ENCODE results near the gene PLA2G4C.

PLA2G4C gene

GRCh38 chr19:48110350-48110966, at the start of gene PLA2G4C:
PLA2G4C (minus strand) TSS chr19:48110817; CDS start chr19:48106529, 4,288 bp downstream.
- peak within 1 kb of the TSS; percentile 81 to 87 (median 85) for H3K9ac ChIP-seq (ENCODE audit: low read length in 5 of 5)
- no peaks in the 10 kb centered on the region for H3K9me3 ChIP-seq (ENCODE audit: control insufficient read depth in 5 of 5, low read length in 5 of 5)
- H3K4me1 ChIP-seq (ENCODE audit: control insufficient read depth in 5 of 5, insufficient read depth in 5 of 5, low read length in 5 of 5): peaks cover 3 to 21% (median 17%) of the 10 kb centered on the region in 5 donors
- H3K4me3 ChIP-seq (ENCODE audit: low read depth in 1 of 5, low read length in 5 of 5): peak within 1 kb of the TSS; percentile 73 to 84 (median 79)
- peaks cover 0 to 3% (median 0%) of the 10 kb centered on the region in 5 donors for H3K36me3 ChIP-seq (ENCODE audit: control insufficient read depth in 5 of 5, insufficient read depth in 5 of 5, low read length in 5 of 5)
- peak within 1 kb of the TSS; percentile 96 for H3K27ac ChIP-seq (ENCODE audit: low read depth, low read length)
- no peaks in the 10 kb centered on the region for H3K27me3 ChIP-seq (ENCODE audit: control insufficient read depth in 5 of 5, insufficient read depth in 4 of 5, low read length in 5 of 5)

GRCh38 chr19:48158210-48158790, 47.7 kb upstream of the PLA2G4C start:
- H3K9ac ChIP-seq (ENCODE audit: low read length in 5 of 5): no peak overlapping the region
- peaks cover 0 to 29% (median 18%) of the 10 kb centered on the region in 5 donors for H3K36me3 ChIP-seq (ENCODE audit: control insufficient read depth in 5 of 5, insufficient read depth in 5 of 5, low read length in 5 of 5)
- no peaks in the 10 kb centered on the region for H3K27me3 ChIP-seq (ENCODE audit: control insufficient read depth in 5 of 5, insufficient read depth in 4 of 5, low read length in 5 of 5)
- peaks cover 0 to 4% (median 0%) of the 10 kb centered on the region in 5 donors for H3K4me1 ChIP-seq (ENCODE audit: control insufficient read depth in 5 of 5, insufficient read depth in 5 of 5, low read length in 5 of 5)
- no peak overlapping the region for H3K27ac ChIP-seq (ENCODE audit: low read depth, low read length)
- H3K4me3 ChIP-seq (ENCODE audit: low read depth in 1 of 5, low read length in 5 of 5): no peak overlapping the region
- H3K9me3 ChIP-seq (ENCODE audit: control insufficient read depth in 5 of 5, low read length in 5 of 5): no peaks in the 10 kb centered on the region

- Histone ChIP-seq H3K9ac (ENCODE audit: low read length in 5 of 5) (no peak overlapping the region), H3K36me3 (ENCODE audit: control insufficient read depth in 5 of 5, insufficient read depth in 5 of 5, low read length in 5 of 5) (peaks cover 0 to 32% (median 13%) of the 10 kb centered on the region in 5 donors), H3K4me1 (ENCODE audit: control insufficient read depth in 5 of 5, insufficient read depth in 5 of 5, low read length in 5 of 5) (peaks cover 0 to 4% (median 0%) of the 10 kb centered on the region in 5 donors), H3K4me3 (ENCODE audit: low read depth in 1 of 5, low read length in 5 of 5) (no peak overlapping the region), H3K27me3 (ENCODE audit: control insufficient read depth in 5 of 5, insufficient read depth in 4 of 5, low read length in 5 of 5) (no peaks in the 10 kb centered on the region), H3K27ac (ENCODE audit: low read depth, low read length) (no peak overlapping the region), H3K9me3 (ENCODE audit: control insufficient read depth in 5 of 5, low read length in 5 of 5) (no peaks in the 10 kb centered on the region)
Measured at GRCh38 chr19:48154003-48154402, 43.4 kb upstream of the PLA2G4C start.

GRCh38 chr19:48152551-48152950, 41.9 kb upstream of the PLA2G4C start:
- no peak overlapping the region for H3K9ac ChIP-seq (ENCODE audit: low read length in 5 of 5)
- peaks cover 0 to 25% (median 10%) of the 10 kb centered on the region in 5 donors for H3K36me3 ChIP-seq (ENCODE audit: control insufficient read depth in 5 of 5, insufficient read depth in 5 of 5, low read length in 5 of 5)
- no peaks in the 10 kb centered on the region for H3K27me3 ChIP-seq (ENCODE audit: control insufficient read depth in 5 of 5, insufficient read depth in 4 of 5, low read length in 5 of 5)
- H3K27ac ChIP-seq (ENCODE audit: low read depth, low read length): no peak overlapping the region
- H3K4me1 ChIP-seq (ENCODE audit: control insufficient read depth in 5 of 5, insufficient read depth in 5 of 5, low read length in 5 of 5): peaks cover 0 to 4% (median 0%) of the 10 kb centered on the region in 5 donors
- H3K9me3 ChIP-seq (ENCODE audit: control insufficient read depth in 5 of 5, low read length in 5 of 5): no peaks in the 10 kb centered on the region
- no peak overlapping the region for H3K4me3 ChIP-seq (ENCODE audit: low read depth in 1 of 5, low read length in 5 of 5)

- H3K27me3 ChIP-seq (ENCODE audit: control insufficient read depth in 5 of 5, insufficient read depth in 4 of 5, low read length in 5 of 5): no peaks in the 10 kb centered on the region
- no peak overlapping the region for H3K4me3 ChIP-seq (ENCODE audit: low read depth in 1 of 5, low read length in 5 of 5)
- H3K27ac ChIP-seq (ENCODE audit: low read depth, low read length): no peak overlapping the region
- H3K4me1 ChIP-seq (ENCODE audit: control insufficient read depth in 5 of 5, insufficient read depth in 5 of 5, low read length in 5 of 5): peaks cover 0 to 6% (median 0%) of the 10 kb centered on the region in 5 donors
- no peaks in the 10 kb centered on the region for H3K9me3 ChIP-seq (ENCODE audit: control insufficient read depth in 5 of 5, low read length in 5 of 5)
- H3K36me3 ChIP-seq (ENCODE audit: control insufficient read depth in 5 of 5, insufficient read depth in 5 of 5, low read length in 5 of 5): peaks cover 0 to 23% (median 9%) of the 10 kb centered on the region in 5 donors
- no peak overlapping the region for H3K9ac ChIP-seq (ENCODE audit: low read length in 5 of 5)
Measured at GRCh38 chr19:48149430-48149829, 38.8 kb upstream of the PLA2G4C start.

- Histone ChIP-seq H3K4me3 (ENCODE audit: low read depth in 1 of 5, low read length in 5 of 5) (no peak overlapping the region), H3K9ac (ENCODE audit: low read length in 5 of 5) (no peak overlapping the region), H3K27ac (ENCODE audit: low read depth, low read length) (no peak overlapping the region), H3K27me3 (ENCODE audit: control insufficient read depth in 5 of 5, insufficient read depth in 4 of 5, low read length in 5 of 5) (no peaks in the 10 kb centered on the region), H3K36me3 (ENCODE audit: control insufficient read depth in 5 of 5, insufficient read depth in 5 of 5, low read length in 5 of 5) (peaks cover 0 to 23% (median 9%) of the 10 kb centered on the region in 5 donors), H3K9me3 (ENCODE audit: control insufficient read depth in 5 of 5, low read length in 5 of 5) (no peaks in the 10 kb centered on the region), H3K4me1 (ENCODE audit: control insufficient read depth in 5 of 5, insufficient read depth in 5 of 5, low read length in 5 of 5) (peaks cover 0 to 6% (median 0%) of the 10 kb centered on the region in 5 donors)
Measured at GRCh38 chr19:48148576-48148975, 38.0 kb upstream of the PLA2G4C start.

- peaks cover 0 to 31% (median 9%) of the 10 kb centered on the region in 5 donors for H3K36me3 ChIP-seq (ENCODE audit: control insufficient read depth in 5 of 5, insufficient read depth in 5 of 5, low read length in 5 of 5)
- H3K27ac ChIP-seq (ENCODE audit: low read depth, low read length): no peak overlapping the region
Measured at GRCh38 chr19:48147597-48148175, 37.1 kb upstream of the PLA2G4C start.

GRCh38 chr19:48139053-48139452, 28.4 kb upstream of the PLA2G4C start:
- H3K36me3 ChIP-seq (ENCODE audit: control insufficient read depth in 5 of 5, insufficient read depth in 5 of 5, low read length in 5 of 5): peaks cover 0 to 25% (median 7%) of the 10 kb centered on the region in 5 donors
- H3K4me1 ChIP-seq (ENCODE audit: control insufficient read depth in 5 of 5, insufficient read depth in 5 of 5, low read length in 5 of 5): no peaks in the 10 kb centered on the region
- H3K9me3 ChIP-seq (ENCODE audit: control insufficient read depth in 5 of 5, low read length in 5 of 5): no peaks in the 10 kb centered on the region
- H3K4me3 ChIP-seq (ENCODE audit: low read depth in 1 of 5, low read length in 5 of 5): no peak overlapping the region
- no peak overlapping the region for H3K27ac ChIP-seq (ENCODE audit: low read depth, low read length)
- H3K27me3 ChIP-seq (ENCODE audit: control insufficient read depth in 5 of 5, insufficient read depth in 4 of 5, low read length in 5 of 5): no peaks in the 10 kb centered on the region
- no peak overlapping the region for H3K9ac ChIP-seq (ENCODE audit: low read length in 5 of 5)

More at GRCh38 chr19:48147597-48148175, 37.1 kb upstream of the PLA2G4C start:
- Histone ChIP-seq H3K4me1 (ENCODE audit: control insufficient read depth in 5 of 5, insufficient read depth in 5 of 5, low read length in 5 of 5) (peaks cover 0 to 6% (median 0%) of the 10 kb centered on the region in 5 donors), H3K9ac (ENCODE audit: low read length in 5 of 5) (no peak overlapping the region), H3K9me3 (ENCODE audit: control insufficient read depth in 5 of 5, low read length in 5 of 5) (no peaks in the 10 kb centered on the region), H3K4me3 (ENCODE audit: low read depth in 1 of 5, low read length in 5 of 5) (no peak overlapping the region), H3K27me3 (ENCODE audit: control insufficient read depth in 5 of 5, insufficient read depth in 4 of 5, low read length in 5 of 5) (no peaks in the 10 kb centered on the region)

GRCh38 chr19:48137411-48137810, 26.8 kb upstream of the PLA2G4C start:
- no peaks in the 10 kb centered on the region for H3K9me3 ChIP-seq (ENCODE audit: control insufficient read depth in 5 of 5, low read length in 5 of 5)
- no peaks in the 10 kb centered on the region for H3K27me3 ChIP-seq (ENCODE audit: control insufficient read depth in 5 of 5, insufficient read depth in 4 of 5, low read length in 5 of 5)
- peaks cover 0 to 20% (median 6%) of the 10 kb centered on the region in 5 donors for H3K36me3 ChIP-seq (ENCODE audit: control insufficient read depth in 5 of 5, insufficient read depth in 5 of 5, low read length in 5 of 5)
- no peak overlapping the region for H3K4me3 ChIP-seq (ENCODE audit: low read depth in 1 of 5, low read length in 5 of 5)
- no peaks in the 10 kb centered on the region for H3K4me1 ChIP-seq (ENCODE audit: control insufficient read depth in 5 of 5, insufficient read depth in 5 of 5, low read length in 5 of 5)
- no peak overlapping the region for H3K9ac ChIP-seq (ENCODE audit: low read length in 5 of 5)
- H3K27ac ChIP-seq (ENCODE audit: low read depth, low read length): no peak overlapping the region

- H3K36me3 ChIP-seq (ENCODE audit: control insufficient read depth in 5 of 5, insufficient read depth in 5 of 5, low read length in 5 of 5): peaks cover 0 to 24% (median 6%) of the 10 kb centered on the region in 5 donors
- H3K4me3 ChIP-seq (ENCODE audit: low read depth in 1 of 5, low read length in 5 of 5): no peak overlapping the region
- H3K27me3 ChIP-seq (ENCODE audit: control insufficient read depth in 5 of 5, insufficient read depth in 4 of 5, low read length in 5 of 5): no peaks in the 10 kb centered on the region
- no peak overlapping the region for H3K9ac ChIP-seq (ENCODE audit: low read length in 5 of 5)
- H3K9me3 ChIP-seq (ENCODE audit: control insufficient read depth in 5 of 5, low read length in 5 of 5): no peaks in the 10 kb centered on the region
- no peak overlapping the region for H3K27ac ChIP-seq (ENCODE audit: low read depth, low read length)
- H3K4me1 ChIP-seq (ENCODE audit: control insufficient read depth in 5 of 5, insufficient read depth in 5 of 5, low read length in 5 of 5): no peaks in the 10 kb centered on the region
Measured at GRCh38 chr19:48136547-48136946, 25.9 kb upstream of the PLA2G4C start.
